K562 (cell line): ENCODE results near the gene ASMTL.

Experiments
- EZH2 ChIP-seq: IDR thresholded peaks from 2 replicates; pipeline ENCODE4 v1.6.1; 2012; ENCODE audit warnings: low read depth, mild to moderate bottlenecking, inconsistent platforms, low read length, borderline replicate concordance
- TF ChIP-seq, protein P1 (sequence below), 2 experiments: IDR thresholded peaks; 2 replicates each; pipeline ENCODE4 v1.6.1; 2011; ENCODE audit warnings: borderline replicate concordance in 1 of 2, control low read depth in 1 of 2, low read depth in 1 of 2, low read length in 1 of 2, mild to moderate bottlenecking in 1 of 2, mixed read lengths in 1 of 2, moderate library complexity in 1 of 2; ENCODE audit not compliant: insufficient read depth in 1 of 2, insufficient read length in 1 of 2, poor library complexity in 1 of 2, severe bottlenecking in 1 of 2; ENCODE audit errors: extremely low read depth in 1 of 2

- TF ChIP-seq, protein P1, sequence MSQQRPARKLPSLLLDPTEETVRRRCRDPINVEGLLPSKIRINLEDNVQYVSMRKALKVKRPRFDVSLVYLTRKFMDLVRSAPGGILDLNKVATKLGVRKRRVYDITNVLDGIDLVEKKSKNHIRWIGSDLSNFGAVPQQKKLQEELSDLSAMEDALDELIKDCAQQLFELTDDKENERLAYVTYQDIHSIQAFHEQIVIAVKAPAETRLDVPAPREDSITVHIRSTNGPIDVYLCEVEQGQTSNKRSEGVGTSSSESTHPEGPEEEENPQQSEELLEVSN (IDR thresholded peaks at IDR 0.05; ENCODE audit: borderline replicate concordance in 1 of 2, extremely low read depth in 1 of 2, insufficient read depth in 1 of 2, insufficient read length in 1 of 2, low read depth in 1 of 2, low read length in 1 of 2, poor library complexity in 1 of 2, severe bottlenecking in 1 of 2) = no peak
- no peak for TF ChIP-seq EZH2
These were observed 3.5 kb downstream of the ASMTL start for GRCh38 chrX:1449036-1449822.
